Left kidney (tissue), 2 donors: Measurements from ENCODE around the gene CHRNA4. TPM values are rescaled to one million over a fixed set of nuclear protein-coding genes. Genes with fewer than 3 reads are reported as not detected.
"Not testable (repeated sequence)": the region's sequence is repeated elsewhere in the genome, so short reads cannot be mapped to it uniquely, and the experiment has no call there.

Source experiments
- DNase-seq: peaks from one replicate; pipeline ENCODE4 v3.0.0-alpha.2; 2013
- polyA plus RNA-seq: library from polyadenylated mRNA; unstranded; fragments of 120-200 nt; gene quantifications from one replicate; pipeline ENCODE4 v1.2.1, GENCODE V29; 2013; ENCODE audit not compliant: insufficient read length

Gene CHRNA4
- polyA plus RNA-seq, 1 donor: 13.3 TPM

GRCh38 chr20:63350196-63350595 is 11.0 kb downstream of the CHRNA4 start:
- DNase-seq: no peak

DNA sequence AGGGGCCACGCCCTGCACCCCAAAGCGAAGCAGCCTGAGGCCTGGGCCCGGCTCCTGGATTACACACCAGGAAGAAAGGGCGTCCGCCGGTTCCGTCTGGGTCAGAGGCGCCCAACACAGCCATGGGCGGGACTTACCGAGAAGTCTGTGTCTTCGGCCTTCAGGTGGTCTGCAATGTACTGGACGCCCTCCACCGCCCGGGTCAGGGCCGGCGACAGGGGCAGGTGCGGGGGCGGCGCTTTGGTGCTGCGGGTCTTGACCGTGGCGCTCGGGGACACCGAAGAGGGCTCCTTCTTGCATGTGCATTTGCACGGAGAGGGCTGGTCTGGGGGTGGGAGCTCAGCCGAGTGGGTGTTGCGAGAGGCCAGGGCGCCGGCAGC is 11.6 kb downstream of the CHRNA4 start:
- no peak for DNase-seq

- DNase-seq: no peak
These were observed 12.2 kb downstream of the CHRNA4 start for GRCh38 chr20:63348828-63349515.

DNA sequence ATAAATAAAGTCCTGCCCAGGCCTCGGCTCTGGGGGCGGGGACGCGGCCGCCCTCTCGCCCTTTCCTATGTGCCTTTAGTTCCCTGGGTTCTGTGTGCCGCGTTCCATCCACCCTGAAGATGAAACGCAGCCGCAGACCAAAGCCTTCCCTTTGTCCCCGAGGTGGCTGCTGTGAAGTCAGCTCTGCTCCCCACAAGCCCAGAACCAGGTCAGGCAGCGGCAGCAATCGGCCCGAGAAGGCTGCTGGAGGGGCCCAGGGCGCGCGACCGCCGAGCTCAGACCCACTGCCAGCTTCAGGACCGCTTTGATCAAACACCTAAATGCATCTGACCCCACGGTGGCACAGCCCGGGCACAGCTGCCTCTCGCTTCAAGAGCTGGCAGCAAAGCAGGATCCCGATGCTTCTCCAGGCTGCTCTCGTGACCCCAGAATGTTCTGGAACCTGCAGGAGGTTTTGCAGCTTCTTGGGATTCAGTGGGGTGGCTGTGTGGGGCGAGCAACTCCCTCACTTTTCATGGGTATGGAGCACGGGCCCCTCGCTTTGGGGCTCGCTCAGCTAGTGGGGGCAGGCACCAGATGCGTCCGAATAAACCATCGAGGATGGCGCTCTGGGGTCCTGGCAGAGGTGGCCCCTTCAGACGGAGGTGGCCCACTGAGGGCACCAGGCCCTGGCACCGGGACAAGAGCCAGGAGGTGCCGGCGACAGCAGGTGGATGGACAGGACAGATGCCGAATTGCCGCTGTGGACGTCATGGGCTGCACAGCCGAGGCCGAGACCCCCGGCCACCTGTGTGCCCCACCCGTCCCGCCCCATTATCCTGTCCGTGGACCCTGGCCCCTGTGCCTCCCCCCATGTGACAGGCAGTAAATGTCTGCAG is 13.0 kb downstream of the CHRNA4 start:
- DNase-seq: no peak

- DNase-seq: no peak
These were observed 13.9 kb downstream of the CHRNA4 start for GRCh38 chr20:63347081-63347741.

DNA sequence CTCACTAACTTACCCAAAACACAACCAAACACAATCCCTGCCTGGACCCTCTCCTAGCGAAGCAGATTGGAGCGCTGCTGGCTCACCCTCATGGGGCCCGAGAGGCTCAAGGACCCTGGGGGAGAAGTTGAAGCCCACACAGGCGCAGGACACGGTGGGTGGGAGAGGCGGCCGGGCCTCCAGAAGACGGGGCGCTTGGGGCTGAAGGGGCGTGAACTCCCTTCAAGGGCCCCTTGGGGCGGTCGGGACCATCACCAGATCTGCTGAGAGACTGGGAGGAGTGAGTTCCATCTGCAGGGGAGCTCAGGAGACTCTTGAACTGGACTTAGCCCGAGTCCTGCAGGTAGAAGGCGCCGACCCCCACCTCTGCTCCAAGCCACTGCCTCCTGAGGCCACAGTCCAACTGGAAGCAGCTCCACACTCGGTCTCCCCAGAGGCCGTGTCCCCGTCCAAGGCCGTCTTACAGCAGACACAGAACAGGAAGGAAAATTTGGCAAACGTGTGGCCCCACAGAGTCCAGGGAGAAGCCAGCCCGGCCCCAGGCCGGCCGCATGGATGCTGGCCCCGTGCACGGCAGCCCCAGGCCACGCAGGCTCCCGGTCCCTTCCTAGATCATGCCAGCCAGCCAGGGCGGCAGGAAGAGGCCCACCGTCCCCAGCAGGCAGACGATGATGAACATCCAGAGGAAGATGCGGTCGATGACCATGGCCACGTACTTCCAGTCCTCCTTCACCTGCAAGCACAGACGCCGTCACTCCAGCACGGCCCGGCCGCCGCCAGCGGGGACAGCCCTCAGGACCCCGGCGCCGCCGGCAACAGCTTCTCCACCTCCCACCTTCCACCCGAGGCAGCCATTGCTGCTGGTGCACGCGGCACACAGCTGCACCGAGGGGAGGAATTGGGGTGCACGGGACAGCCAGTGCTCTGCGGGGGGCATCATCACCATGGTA is 14.7 kb downstream of the CHRNA4 start:
- DNase-seq: no peak

DNA sequence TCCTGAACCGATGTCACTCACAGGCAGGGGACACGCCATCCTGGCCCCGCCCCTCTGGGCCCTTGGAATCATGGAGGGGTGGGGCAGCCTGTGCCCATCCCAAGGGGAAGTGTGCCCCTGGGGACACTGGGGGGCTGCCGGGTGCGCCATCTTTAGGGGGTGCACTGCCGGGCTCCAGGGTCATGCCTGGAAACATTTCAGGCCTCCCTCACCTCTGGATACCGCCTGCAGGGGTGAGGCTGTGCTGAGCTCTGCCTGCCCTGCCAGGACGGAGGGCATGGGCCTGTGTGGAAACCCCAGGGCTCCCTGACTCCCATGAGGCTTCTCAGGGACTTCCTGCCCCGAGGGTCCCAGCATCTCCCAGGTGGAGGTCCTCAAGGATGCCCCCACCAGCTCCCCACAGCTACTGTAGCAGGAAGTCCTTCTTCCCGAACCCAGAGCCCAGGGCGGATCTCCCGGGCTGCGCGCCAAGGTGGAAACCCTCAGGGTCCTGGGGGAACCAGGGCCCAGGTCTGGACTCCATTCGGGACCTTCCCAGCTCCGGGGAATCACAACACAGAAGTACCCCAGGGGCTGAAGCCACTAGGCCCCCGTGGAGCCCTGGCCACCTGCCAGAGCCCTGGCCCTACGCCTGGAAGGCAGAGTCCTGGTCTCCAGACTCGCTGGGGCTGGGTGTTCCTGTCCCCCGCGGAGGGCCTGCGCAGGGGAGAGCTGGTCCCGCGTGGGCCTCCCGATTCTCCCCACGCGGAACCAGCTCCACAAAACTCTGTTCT is 15.6 kb downstream of the CHRNA4 start:
- no peak for DNase-seq

GRCh38 chr20:63344616-63345327 is 16.4 kb downstream of the CHRNA4 start:
- DNase-seq: no peak

DNA sequence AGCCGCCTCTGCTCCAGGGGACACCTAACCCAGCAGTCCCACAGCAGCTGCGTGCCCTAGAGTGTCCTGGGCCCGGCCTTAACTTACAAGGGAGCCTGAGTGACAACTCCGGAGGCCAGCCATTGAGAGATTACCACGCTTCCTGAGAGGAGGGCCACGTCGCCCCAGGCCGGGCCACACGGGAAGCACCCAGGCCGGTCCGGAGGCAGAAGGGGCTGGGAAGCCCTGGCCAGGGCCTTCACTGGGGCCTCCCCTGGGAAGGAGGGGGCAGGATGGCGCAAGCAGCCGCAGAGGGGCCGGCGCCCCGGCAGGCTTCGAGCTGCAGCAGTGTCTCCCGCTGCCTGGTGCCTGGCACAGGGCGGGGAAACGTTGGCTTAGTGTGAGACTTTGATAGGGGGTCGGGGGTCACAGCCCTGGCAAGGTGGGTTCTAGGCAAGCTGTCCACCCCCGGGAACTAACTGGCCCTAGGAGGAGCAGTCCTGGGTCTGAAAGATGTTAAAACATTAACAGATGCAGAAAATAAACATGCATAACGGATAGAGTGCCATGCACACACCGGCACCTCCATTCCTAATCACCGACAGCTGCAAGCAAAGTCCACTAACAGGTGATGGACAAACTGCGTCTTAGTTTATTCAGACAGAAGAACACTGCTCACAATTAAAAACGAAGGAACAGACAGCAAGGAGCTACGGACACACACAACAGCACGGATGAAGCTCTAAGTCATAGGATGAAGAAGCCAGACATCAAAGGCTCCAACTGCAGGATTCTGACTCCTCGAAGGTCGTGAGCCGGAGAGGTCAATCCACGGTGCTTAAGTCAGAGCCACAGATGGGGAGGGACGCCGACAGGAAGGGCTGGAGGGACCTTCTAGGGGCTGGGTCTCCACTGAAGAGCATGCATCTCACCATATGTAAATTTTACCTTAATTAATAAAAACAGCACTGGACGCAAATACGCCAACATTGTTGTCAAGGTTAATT is 17.4 kb downstream of the CHRNA4 start:
- DNase-seq: no peak

GRCh38 chr20:63342561-63343459 is 18.3 kb downstream of the CHRNA4 start:
- DNase-seq: no peak

DNA sequence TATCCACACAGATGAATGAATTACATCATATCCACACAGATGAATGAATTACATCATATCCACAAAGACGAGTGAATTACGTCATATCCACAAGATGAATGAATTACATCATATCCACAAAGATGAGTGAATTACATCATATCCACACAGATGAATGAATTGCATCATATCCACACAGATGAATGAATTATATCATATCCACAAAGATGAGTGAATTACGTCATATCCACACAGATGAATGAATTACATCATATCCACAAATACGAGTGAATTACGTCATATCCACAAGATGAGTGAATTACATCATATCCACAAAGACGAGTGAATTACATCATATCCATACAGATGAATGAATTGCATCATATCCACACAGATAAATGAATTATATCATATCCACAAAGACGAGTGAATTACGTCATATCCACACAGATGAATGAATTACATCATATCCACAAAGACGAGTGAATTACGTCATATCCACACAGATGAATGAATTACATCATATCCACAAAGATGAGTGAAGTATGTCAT is 20.9 kb downstream of the CHRNA4 start:
- DNase-seq: not testable (repeated sequence)

DNA sequence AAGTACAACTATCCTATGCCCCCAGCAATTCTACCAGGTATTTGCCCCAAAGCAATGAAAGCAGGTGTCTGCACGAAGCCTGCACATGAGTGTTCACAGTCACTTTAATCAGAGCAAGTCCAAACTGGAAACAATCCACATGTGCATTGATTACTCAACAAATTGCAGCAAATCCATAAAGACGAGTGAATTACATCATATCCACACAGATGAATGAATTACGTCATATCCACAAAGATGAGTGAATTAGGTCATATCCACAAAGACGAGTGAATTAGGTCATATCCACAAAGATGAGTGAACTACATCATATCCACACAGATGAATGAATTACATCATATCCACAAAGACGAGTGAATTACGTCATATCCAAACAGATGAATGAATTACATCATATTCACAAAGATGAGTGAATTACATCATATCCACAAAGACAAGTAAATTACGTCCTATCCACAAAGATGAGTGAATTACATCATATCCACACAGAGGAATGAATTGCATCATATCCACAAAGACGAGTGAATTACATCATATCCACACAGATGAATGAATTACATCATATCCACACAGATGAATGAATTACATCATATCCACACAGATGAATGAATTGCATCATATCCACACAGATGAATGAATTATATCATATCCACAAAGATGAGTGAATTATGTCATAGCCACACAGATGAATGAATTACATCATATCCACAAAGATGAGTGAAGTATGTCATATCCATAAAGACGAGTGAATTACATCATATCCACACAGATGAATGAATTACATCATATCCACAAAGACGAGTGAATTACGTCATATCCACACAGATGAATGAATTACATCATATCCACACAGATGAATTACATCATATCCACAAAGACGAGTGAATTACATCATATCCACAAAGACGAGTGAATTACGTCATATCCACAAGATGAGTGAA is 21.7 kb downstream of the CHRNA4 start:
- not testable (repeated sequence) for DNase-seq

GRCh38 chr20:63337786-63338420 is 23.2 kb downstream of the CHRNA4 start:
- no peak for DNase-seq

DNA sequence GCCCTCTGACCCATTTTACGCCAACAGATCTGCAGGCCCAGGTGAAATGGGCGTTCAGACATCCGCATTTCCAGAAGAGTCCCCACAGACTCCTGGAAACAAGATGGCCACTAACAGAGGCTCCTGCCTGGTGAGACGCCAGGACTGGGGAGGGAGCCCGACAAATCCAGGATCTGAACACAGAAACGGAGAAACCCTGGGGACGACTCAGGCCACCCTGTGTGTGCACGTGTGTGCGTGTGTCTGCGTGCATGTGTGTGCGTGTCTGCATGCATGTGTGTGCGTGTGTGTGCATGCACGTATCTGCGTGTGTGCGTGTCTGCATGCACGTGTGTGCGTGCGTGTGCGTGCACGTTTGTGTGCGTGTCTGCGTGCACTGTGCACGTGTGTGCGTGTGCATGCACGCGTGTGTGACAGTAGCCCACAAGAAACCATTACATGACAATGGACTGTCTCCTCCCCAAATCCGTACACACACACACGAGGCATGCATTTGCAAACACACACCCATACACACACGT is 24.9 kb downstream of the CHRNA4 start:
- no peak for DNase-seq

DNA sequence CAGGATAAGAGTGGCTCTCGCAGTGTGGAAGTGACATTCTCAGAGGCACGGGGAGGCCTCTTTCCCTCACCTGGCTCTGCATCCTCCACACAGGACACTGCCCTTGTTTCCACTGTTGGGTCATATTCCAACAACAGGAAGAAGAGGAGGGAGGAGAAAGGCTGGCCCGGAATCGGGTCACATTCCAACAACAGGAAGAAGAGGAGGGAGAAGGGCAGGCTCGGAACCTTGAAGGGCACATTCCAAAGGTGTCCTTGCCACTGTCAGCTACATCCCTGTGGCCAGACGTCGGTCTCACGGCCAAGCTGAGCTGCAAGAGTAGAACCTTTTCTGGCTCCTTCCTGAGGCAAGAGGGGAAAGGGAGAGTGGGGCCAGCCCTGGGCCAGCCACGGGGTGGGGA is 25.4 kb downstream of the CHRNA4 start:
- no peak for DNase-seq

DNA sequence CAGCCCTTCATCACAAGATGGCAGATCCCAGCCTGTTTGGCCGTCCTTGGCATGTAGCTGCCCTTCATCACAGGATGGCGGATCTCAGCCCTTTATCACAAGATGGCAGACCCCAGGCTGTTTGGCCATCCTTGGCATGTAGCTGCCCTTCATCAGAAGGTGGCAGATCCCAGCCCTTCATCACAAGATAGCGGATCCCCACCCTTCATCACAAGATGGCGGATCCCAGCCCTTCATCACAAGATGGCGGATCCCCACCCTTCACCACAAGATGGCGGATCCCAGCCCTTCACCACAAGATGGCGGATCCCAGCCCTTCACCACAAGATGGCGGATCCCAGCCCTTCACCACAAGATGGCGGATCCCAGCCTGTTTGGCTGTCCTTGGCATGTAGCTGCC is 26.1 kb downstream of the CHRNA4 start:
- not testable (repeated sequence) for DNase-seq
